ENCODE data around the gene TSKS. TPM values are rescaled to one million over a fixed set of nuclear protein-coding genes. Genes with fewer than 3 reads are reported as not detected.

The TSKS gene
- total and polyA plus RNA-seq, 10 of the 15 experiments (the other 5 are each of a cell fraction or from before 2014, with no cell fraction given) = not detected

DNA sequence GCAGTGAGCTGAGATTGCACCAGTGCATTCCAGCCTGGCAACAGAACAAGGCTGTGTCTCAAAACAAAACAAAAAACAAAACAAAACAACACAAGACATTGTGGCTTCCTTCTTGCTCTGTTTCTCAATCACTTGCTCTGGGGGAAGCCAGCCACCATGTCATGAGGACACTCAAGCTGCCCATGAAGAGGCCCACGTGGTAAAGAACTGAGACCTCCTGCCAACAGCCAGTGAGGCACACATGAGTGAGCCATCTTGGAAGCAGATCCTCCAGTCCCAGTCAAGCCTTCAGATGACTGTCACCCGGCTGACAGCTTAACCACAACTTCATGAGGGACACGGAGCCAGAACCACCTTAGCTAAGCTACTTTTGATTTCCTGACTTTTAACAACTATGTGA lies 47.0 kb downstream of the TSKS start:
- POLR2A ChIA-PET = no interaction called here
- TF ChIP-seq CREB1 (IDR thresholded peaks at IDR 0.05; ENCODE audit: low read depth) = no peak
- TF ChIP-seq TARDBP (IDR thresholded peaks at IDR 0.05; ENCODE audit: borderline replicate concordance) = no peak
- no peak for TF ChIP-seq WRNIP1 (IDR thresholded peaks at IDR 0.05; ENCODE audit: borderline replicate concordance, low read depth, low read length)
- TF ChIP-seq TBL1XR1 (IDR thresholded peaks at IDR 0.05; ENCODE audit: low read depth, low read length) = no peak
- no peak for TF ChIP-seq MEF2A (IDR thresholded peaks at IDR 0.05; ENCODE audit: insufficient read depth, low read depth, low read length)
- TF ChIP-seq, protein P1, sequence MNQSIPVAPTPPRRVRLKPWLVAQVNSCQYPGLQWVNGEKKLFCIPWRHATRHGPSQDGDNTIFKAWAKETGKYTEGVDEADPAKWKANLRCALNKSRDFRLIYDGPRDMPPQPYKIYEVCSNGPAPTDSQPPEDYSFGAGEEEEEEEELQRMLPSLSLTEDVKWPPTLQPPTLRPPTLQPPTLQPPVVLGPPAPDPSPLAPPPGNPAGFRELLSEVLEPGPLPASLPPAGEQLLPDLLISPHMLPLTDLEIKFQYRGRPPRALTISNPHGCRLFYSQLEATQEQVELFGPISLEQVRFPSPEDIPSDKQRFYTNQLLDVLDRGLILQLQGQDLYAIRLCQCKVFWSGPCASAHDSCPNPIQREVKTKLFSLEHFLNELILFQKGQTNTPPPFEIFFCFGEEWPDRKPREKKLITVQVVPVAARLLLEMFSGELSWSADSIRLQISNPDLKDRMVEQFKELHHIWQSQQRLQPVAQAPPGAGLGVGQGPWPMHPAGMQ (IDR thresholded peaks at IDR 0.05; ENCODE audit: borderline replicate concordance) = no peak
- TF ChIP-seq JUNB (IDR thresholded peaks at IDR 0.05) = no peak
- no peak for TF ChIP-seq BRCA1 (IDR thresholded peaks at IDR 0.05; ENCODE audit: low read depth, low read length)
- TF ChIP-seq BCL11A (IDR thresholded peaks at IDR 0.05; ENCODE audit: low read depth, low read length) = no peak
- TF ChIP-seq NR2C2 (IDR thresholded peaks at IDR 0.05; ENCODE audit: borderline replicate concordance, control insufficient read depth, insufficient read length, low read depth) = no peak
- no peak for TF ChIP-seq RCOR1 (conservative IDR thresholded peaks at IDR 0.05; ENCODE audit: low read depth, low read length)
- TF ChIP-seq, protein P2, sequence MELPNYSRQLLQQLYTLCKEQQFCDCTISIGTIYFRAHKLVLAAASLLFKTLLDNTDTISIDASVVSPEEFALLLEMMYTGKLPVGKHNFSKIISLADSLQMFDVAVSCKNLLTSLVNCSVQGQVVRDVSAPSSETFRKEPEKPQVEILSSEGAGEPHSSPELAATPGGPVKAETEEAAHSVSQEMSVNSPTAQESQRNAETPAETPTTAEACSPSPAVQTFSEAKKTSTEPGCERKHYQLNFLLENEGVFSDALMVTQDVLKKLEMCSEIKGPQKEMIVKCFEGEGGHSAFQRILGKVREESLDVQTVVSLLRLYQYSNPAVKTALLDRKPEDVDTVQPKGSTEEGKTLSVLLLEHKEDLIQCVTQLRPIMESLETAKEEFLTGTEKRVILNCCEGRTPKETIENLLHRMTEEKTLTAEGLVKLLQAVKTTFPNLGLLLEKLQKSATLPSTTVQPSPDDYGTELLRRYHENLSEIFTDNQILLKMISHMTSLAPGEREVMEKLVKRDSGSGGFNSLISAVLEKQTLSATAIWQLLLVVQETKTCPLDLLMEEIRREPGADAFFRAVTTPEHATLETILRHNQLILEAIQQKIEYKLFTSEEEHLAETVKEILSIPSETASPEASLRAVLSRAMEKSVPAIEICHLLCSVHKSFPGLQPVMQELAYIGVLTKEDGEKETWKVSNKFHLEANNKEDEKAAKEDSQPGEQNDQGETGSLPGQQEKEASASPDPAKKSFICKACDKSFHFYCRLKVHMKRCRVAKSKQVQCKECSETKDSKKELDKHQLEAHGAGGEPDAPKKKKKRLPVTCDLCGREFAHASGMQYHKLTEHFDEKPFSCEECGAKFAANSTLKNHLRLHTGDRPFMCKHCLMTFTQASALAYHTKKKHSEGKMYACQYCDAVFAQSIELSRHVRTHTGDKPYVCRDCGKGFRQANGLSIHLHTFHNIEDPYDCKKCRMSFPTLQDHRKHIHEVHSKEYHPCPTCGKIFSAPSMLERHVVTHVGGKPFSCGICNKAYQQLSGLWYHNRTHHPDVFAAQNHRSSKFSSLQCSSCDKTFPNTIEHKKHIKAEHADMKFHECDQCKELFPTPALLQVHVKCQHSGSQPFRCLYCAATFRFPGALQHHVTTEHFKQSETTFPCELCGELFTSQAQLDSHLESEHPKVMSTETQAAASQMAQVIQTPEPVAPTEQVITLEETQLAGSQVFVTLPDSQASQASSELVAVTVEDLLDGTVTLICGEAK (IDR thresholded peaks at IDR 0.05; ENCODE audit: borderline replicate concordance) = no peak
- TF ChIP-seq, protein P3, sequence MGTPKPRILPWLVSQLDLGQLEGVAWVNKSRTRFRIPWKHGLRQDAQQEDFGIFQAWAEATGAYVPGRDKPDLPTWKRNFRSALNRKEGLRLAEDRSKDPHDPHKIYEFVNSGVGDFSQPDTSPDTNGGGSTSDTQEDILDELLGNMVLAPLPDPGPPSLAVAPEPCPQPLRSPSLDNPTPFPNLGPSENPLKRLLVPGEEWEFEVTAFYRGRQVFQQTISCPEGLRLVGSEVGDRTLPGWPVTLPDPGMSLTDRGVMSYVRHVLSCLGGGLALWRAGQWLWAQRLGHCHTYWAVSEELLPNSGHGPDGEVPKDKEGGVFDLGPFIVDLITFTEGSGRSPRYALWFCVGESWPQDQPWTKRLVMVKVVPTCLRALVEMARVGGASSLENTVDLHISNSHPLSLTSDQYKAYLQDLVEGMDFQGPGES (IDR thresholded peaks at IDR 0.05) = no peak
- TF ChIP-seq, protein P4, sequence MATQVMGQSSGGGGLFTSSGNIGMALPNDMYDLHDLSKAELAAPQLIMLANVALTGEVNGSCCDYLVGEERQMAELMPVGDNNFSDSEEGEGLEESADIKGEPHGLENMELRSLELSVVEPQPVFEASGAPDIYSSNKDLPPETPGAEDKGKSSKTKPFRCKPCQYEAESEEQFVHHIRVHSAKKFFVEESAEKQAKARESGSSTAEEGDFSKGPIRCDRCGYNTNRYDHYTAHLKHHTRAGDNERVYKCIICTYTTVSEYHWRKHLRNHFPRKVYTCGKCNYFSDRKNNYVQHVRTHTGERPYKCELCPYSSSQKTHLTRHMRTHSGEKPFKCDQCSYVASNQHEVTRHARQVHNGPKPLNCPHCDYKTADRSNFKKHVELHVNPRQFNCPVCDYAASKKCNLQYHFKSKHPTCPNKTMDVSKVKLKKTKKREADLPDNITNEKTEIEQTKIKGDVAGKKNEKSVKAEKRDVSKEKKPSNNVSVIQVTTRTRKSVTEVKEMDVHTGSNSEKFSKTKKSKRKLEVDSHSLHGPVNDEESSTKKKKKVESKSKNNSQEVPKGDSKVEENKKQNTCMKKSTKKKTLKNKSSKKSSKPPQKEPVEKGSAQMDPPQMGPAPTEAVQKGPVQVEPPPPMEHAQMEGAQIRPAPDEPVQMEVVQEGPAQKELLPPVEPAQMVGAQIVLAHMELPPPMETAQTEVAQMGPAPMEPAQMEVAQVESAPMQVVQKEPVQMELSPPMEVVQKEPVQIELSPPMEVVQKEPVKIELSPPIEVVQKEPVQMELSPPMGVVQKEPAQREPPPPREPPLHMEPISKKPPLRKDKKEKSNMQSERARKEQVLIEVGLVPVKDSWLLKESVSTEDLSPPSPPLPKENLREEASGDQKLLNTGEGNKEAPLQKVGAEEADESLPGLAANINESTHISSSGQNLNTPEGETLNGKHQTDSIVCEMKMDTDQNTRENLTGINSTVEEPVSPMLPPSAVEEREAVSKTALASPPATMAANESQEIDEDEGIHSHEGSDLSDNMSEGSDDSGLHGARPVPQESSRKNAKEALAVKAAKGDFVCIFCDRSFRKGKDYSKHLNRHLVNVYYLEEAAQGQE (IDR thresholded peaks at IDR 0.05; ENCODE audit: low read depth, low read length) = no peak
- no peak for TF ChIP-seq NBN (IDR thresholded peaks at IDR 0.05)
- TF ChIP-seq MAX (IDR thresholded peaks at IDR 0.05; ENCODE audit: low read depth, low read length) = no peak

More for the DNA sequence above, 47.0 kb downstream of the TSKS start:
- FAIRE-seq = no peak
- no peak overlapping the region for H3K4me2 ChIP-seq (ENCODE audit: control insufficient read depth, insufficient read depth)
- H2AFZ ChIP-seq (ENCODE audit: control insufficient read depth, low read depth, low read length) = no peak overlapping the region
- no peak for DNase-seq (ENCODE audit: low read depth, low spot score)
- H3K9me3 ChIP-seq (replicated peaks; ENCODE audit: control insufficient read depth, insufficient read depth, low read length) = no peaks in the 10 kb centered on the region
- no peak for ATAC-seq
- ChIA-PET CTCF (interaction anchor here (1.0 to 1.9 kb wide), 2 partner anchors 52 to 68 kb away, joined by 3 to 4 read pairs; no protein-coding TSS in a partner anchor), SMC1A (ENCODE audit: uncharacterized antibody, unreplicated experiment) (no interaction called here), RAD21 (ENCODE audit: unreplicated experiment) (no interaction called here)
- H3K27ac ChIP-seq (ENCODE audit: control insufficient read depth, insufficient read depth) = no peak overlapping the region
- H3K27me3 ChIP-seq (replicated peaks in 1 of 2; ENCODE audit: control insufficient read depth in 2 of 2, insufficient read depth in 2 of 2, low read length in 1 of 2) = no peaks in the 10 kb centered on the region
- no TSS peak for BruUV-seq (replicated peaks)
- H3K4me1 ChIP-seq (ENCODE audit: control insufficient read depth, insufficient read depth, low read length) = no peaks in the 10 kb centered on the region
- no peaks in the 10 kb centered on the region for H4K20me1 ChIP-seq (ENCODE audit: control insufficient read depth, insufficient read depth)
- intact Hi-C loops (cut with micrococcal nuclease; ENCODE audit: unreplicated experiment) (no loop called here), in situ Hi-C loops (cut with MboI) (no loop called here)
- no peak overlapping the region for H3K9ac ChIP-seq (ENCODE audit: control insufficient read depth, insufficient read depth, low read length)
- H3K4me3 ChIP-seq = no peak overlapping the region
- H3K36me3 ChIP-seq (ENCODE audit: control insufficient read depth in 2 of 2, insufficient read depth in 2 of 2, low read length in 1 of 2) = no peaks in the 10 kb centered on the region
- no peaks in the 10 kb centered on the region for H3K79me2 ChIP-seq (ENCODE audit: control insufficient read depth, insufficient read depth, low read length)
- 44% methylated on average over 3 of the region's 3 CpGs for WGBS (ENCODE audit: insufficient coverage, insufficient replicate concordance, low lambda C conversion rate, missing lambda C conversion rate)
